ENCODE results near the gene BTD. TPM values are rescaled to one million over a fixed set of nuclear protein-coding genes. Genes with fewer than 3 reads are reported as not detected.
"Not testable (repeated sequence)": the region's sequence is repeated elsewhere in the genome, so short reads cannot be mapped to it uniquely, and the experiment has no call there.

BTD gene
- polyA plus RNA-seq (2013, experiment 1 of 2; ENCODE audit: insufficient read length), result 7.7 TPM
- 8.1 TPM for polyA plus RNA-seq (2013, experiment 2 of 2; ENCODE audit: insufficient read length)

- DNase-seq, result peak; percentile 100
Measured at GRCh38 chr3:15601399-15602145, at the start of gene BTD, which contains the start of gene HACL1. BTD (plus strand) TSS chr3:15601745; CDS start chr3:15635440, 33,695 bp downstream. HACL1 (minus strand) TSS chr3:15601569; CDS start chr3:15601463, 106 bp downstream.

- no peak for DNase-seq
Measured at GRCh38 chr3:15551902-15552301, 49.6 kb upstream of the BTD start.

- no peak for DNase-seq
Measured at GRCh38 chr3:15553749-15554148, 47.8 kb upstream of the BTD start.

- DNase-seq, result no peak
Measured at GRCh38 chr3:15556512-15556911, 45.0 kb upstream of the BTD start.

GRCh38 chr3:15557511-15557946 is 44.0 kb upstream of the BTD start:
- DNase-seq, result peak; percentile 66

- DNase-seq, result no peak
Measured at GRCh38 chr3:15558581-15558980, 43.0 kb upstream of the BTD start.

GRCh38 chr3:15562560-15562959 is 39.0 kb upstream of the BTD start:
- no peak for DNase-seq

GRCh38 chr3:15563190-15563589 is 38.4 kb upstream of the BTD start:
- DNase-seq, result no peak

GRCh38 chr3:15572138-15572537 is 29.4 kb upstream of the BTD start:
- no peak for DNase-seq

GRCh38 chr3:15575446-15575845 is 26.1 kb upstream of the BTD start:
- DNase-seq, result no peak

- no peak for DNase-seq
Measured at GRCh38 chr3:15576475-15576874, 25.1 kb upstream of the BTD start.

- DNase-seq, result no peak
Measured at GRCh38 chr3:15578289-15578867, 23.2 kb upstream of the BTD start.

- DNase-seq, result peak; percentile 46
Measured at GRCh38 chr3:15579051-15579450, 22.5 kb upstream of the BTD start.

- DNase-seq, result no peak
Measured at GRCh38 chr3:15581471-15582394, 19.8 kb upstream of the BTD start.

GRCh38 chr3:15585111-15585845 is 16.3 kb upstream of the BTD start:
- DNase-seq, result no peak

GRCh38 chr3:15591242-15591641 is 10.3 kb upstream of the BTD start:
- no peak for DNase-seq

- DNase-seq, result no peak
Measured at GRCh38 chr3:15591928-15592327, 9.6 kb upstream of the BTD start.

GRCh38 chr3:15592968-15593367 is 8.6 kb upstream of the BTD start:
- DNase-seq, result no peak

- no peak for DNase-seq
Measured at GRCh38 chr3:15595955-15596354, 5.6 kb upstream of the BTD start.

GRCh38 chr3:15601046-15601398 is 523 bp upstream of the BTD start:
- no peak for DNase-seq

GRCh38 chr3:15602146-15602536 is 596 bp downstream of the BTD start:
- DNase-seq, result no peak

GRCh38 chr3:15602816-15603215 is 1.3 kb downstream of the BTD start:
- not testable (repeated sequence) for DNase-seq

All from fibroblast of skin of abdomen (primary cell).